ENCODE measurements around the gene CBLN3.
"Not testable (repeated sequence)": the region's sequence is repeated elsewhere in the genome, so short reads cannot be mapped to it uniquely, and the experiment has no call there.

CBLN3 gene
- total RNA-seq = 2.6 to 4.1 reads per million in 2 donors

DNA sequence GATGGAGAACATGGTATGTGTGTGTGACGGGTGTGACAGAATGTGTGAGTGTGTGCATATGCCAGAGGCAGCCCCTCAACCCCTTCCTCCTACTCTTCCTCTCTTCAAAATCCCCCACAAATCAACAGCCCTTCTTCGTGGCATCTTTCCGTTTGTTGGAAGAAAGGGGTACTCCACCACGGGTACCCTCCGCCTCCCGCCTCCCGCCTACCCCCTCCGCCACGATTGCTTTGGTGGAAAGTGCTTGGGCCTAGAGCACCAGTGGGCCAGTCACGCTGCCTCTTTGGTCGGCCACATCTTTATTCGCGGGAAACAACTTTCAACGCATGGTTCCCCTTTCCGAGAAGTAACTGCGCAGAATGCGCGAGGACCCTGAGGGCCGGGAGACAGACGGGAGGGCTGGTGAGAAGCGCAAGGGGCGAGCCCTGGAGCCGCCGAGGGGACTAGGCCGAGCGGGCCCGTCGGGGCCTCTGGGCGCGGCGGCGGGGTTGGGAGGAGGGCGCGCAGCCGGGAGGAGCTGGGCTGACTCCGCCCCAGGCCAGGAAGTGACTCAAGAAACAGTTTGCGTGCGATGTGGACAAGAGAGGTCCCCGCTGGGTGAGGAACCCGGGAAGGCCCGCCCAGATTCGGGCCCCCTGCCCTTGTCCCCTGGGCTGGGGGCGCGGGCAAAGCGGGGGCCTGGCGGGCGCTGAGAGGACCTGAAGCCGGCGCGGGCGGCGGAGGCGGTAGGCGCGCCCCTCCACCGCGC lies at the start of gene CBLN3, which contains the start of gene KHNYN:
CBLN3 (minus strand) TSS at position 274 of the 748 bp plus-strand sequence. CDS start 614 bp downstream, outside the sequence.
KHNYN (plus strand) TSS at position 560 of the 748 bp plus-strand sequence. CDS start 777 bp downstream, outside the sequence.
- DNase-seq = peak; percentile 72

DNA sequence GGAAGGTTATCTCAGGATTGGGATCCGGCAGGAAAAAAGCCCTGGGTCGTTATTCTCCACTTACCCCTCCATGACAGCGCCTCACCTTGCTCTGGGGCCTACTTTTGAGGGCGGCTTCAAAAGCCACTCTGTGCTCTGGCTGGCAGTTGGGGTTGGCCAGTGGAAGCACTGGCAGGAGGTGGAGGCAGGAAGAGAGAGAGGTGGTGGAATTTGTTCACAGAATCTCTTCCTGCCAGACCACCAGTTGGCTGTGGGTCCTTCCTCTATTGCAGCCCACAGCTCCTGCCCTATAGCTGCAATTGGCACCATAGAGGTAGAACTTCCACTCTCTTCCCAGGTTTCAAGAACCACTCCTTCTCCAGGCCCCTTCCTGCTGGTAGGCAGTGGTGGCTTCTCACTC lies 45.8 kb upstream of the CBLN3 start:
- no peak for DNase-seq

DNA sequence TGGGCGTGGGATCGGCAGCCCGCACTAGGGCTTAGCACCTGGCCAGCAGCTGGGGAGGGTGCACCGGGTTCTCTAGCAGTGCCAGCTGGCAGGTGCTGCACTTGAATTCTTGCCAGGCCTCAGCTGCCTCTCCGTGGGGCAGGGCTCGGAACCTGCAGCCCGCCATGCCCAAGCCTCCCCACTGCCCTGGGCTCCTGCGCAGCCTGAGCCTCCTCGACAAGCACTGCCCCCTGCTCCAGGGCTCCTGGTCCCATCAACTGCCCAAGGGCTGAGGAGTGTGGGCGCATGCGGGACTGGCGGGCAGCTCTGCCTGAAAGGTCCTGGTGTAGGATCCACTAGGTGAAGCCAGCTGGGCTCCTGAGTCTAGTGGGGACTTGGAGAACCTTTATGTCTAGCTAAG lies 43.7 kb upstream of the CBLN3 start:
- DNase-seq = no peak

DNA sequence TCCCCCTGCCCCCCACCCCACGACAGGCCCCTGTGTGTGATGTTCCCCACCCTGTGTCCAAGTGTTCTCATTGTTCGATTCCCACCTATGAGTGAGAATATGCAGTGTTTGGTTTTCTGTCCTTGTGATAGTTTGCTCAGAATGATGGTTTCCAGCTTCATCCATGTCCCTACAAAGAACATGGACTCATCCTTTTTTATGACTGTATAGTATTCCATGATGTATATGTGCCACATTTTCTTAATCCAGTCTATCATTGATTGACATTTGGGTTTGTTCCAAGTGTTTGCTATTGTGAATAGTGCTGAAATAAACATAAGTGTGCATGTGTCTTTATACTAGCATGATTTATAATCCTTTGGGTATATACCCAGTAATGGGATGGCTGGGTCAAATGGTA lies 41.0 kb upstream of the CBLN3 start:
- DNase-seq = not testable (repeated sequence)

DNA sequence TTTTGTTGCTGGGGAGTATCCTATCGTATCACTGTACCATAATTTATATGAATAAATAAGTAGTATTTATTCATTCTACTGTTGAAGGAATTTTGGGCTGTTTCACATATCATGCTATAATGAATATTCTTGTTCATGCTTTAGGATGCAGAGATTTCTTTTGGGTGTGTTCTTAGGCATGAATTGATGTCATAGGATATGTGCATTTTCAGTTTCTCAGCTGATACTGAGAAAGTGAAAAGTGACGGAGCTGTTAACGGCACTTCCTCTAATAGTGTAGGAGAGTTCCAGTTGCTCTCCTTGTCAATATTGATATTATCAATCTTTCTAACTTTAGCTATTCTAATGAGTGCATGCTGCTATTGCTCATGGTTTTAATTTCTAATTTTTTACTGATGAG lies 36.3 kb upstream of the CBLN3 start:
- DNase-seq = no peak

DNA sequence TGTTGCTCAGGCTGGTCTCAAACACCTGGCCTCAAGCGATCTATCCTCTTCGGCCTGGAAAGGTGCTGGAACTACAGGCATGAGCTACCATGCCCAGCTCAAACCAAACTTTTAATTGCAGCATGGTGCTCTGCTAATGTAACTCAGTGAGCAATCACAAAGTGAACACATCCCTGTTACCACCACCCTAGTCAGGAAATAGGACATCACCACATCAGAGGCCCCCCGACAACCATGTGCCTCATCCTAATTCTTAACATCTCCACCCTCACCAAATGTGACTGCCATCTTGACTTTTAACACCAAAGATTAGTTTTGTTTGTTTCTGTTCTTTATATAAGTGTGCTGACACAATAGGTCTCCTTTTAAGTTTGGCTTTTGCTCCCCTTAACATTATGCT lies 35.9 kb upstream of the CBLN3 start:
- no peak for DNase-seq

DNA sequence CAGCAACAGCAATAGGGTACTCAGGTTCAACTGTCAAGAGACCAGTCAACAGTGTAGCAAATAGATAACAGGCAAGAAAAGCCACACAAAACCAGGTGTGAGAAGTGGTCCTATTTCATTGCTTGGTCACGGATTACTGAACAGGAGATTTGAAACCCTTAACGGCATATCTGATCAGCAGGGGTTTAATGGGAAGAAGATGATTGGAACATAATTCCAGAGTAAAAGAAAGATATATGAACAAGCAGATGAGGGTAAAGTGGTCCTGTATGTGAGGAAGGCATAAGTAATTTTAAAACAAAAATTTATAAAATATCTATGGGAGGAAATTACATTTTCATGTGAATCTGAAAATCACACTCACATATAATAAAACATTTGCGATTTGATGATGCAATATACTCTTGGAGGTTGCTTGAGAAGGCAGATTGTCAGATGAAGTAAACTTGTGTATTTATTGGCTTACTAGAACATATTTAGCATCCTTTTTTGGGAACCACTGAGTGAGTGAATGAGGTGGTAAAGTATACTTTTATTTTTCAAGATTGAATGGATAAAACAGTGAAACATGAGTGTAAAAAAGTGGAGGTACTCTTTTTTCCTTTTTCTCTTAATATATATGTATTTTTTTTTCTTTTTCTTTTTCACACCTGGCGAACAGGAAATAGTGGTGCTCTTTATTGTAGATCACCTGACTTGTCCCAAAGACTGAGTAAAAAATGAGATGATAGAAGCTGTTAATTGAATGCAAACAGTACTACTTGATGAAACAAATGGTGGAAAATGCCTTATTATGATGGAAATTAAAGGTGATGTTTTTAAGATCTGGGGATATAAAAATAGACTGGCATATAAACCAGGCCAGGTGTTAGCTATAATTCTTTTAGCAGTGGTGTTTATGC lies 34.7 kb upstream of the CBLN3 start:
- no peak for DNase-seq

DNA sequence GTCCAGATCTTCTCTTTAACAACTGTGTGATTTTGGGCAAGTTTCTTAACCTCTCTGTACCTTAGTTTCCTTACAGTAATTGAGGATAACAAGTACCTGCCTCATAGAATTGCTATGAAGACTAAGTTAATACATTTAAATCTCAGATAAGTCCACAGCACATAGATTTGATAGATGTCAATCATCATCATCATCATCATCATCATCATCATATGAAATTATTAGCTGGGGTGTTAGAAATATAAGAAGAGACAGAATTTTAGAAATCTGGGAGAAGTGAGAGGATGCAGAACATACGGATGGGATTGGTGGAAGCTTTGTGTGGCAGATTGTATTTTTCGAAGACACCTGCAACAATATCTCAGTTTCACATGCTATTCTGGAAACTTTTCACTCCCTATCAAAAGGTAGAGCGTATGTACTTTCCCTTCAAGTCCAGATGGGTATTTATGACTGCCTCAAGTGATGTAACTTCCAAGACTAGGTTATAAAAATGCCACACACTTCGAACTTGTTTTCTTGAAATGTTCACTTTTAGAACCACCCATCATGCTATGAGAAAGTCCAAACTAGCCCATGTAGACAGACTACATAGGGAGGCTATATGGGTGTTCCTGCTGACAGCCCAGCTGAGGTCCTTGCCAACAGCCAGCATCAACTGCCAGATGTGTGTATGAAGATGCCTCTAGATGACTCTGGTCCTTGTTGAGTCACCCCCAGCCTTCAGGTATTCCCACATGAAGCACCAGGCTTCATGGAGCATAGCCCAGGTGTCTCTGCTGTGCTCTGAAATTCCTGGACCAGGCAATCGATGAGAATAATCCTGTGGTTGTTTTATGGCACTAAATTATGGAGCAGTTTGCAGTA lies 33.8 kb upstream of the CBLN3 start:
- no peak for DNase-seq

DNA sequence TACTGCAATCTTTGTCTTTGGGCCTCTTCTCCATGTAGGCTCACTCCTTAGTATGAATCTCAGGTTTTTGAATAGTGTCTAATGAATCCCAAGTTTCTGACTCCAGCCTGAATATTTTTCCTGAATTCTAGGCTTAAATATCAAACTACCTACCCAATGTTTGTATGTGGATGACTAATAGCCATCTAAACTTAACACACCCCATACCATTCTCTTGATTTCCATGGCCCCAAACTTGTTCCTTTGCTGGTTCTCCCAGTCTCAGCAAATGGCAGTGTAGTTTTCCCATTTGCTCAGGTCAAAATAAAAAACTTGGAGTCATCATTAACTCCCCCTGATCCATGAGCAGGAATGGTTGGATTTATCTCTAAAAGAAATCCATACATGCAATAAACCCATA lies 31.9 kb upstream of the CBLN3 start:
- no peak for DNase-seq

DNA sequence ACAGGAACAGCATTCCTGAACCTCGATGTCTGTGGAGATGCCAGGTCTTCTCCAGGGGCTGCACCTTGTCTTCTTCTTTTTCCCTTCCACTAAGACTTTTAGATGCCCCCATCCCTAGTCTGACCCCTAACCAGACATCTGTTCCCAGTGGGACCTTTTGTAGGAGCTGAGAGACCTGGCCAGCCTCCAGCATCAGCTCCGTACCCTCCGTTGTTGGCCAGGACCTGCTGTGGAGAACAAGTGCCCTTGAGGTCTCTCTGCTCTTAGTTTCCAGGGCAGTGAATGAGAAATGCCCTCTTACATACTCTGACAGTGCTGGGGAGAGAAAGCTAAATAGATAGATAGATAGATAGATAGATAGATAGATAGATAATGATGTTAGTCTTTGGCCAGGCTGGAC lies 29.9 kb upstream of the CBLN3 start:
- DNase-seq = no peak

DNA sequence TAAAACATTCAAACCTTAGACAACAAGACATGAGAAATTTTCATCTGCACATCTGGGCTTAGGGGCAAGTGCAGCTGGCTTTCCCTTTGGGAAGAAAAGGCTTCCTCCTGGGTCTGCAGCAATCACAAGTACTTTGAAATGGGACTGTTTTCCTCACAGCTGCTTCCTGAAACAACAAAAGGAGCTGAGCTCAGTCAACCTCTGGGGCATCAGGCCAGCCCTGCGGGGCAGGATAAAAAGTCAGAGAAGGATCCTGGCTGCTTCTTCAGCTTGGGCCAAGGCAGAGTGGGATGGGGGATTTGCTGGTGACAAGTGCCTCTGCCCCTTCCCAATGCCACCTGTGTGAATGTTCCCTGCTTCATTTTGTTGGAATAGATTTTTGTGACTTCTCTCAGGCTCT lies 29.3 kb upstream of the CBLN3 start:
- no peak for DNase-seq

DNA sequence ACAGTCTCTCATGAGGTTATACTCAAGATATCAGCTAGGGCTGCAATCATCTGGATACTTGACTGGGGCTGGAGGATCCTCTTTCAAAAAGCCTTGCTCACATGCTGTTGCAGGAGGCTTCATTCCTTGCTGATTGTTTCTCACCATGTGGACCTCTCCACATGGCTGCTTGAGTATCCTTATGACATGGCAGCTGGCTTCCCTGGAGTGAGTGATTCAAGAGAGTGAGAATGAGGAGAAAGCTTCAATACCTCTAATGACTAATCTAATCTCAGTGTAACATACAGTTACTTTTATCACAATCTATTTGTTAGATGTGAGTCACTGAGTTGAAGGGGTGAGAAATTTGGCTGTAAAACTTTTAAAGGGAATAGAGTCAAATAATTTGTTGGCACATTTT lies 27.5 kb upstream of the CBLN3 start:
- no peak for DNase-seq

DNA sequence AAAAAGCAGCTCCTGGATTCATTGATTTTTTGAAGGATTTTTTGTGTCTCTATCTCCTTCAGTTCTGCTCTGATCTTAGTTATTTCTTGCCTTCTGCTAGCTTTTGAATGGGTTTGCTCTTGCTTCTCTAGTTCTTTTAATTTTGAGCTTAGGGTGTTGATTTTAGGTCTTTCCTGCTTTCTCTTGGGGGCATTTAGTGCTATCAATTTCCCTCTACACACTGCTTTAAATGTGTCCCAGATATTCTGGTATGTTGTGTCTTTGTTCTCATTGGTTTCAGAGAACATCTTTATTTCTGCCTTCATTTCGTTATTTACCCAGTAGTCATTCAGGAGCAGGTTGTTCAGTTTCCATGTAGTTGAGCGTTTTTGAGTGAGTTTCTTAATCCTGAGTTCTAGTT lies 21.4 kb upstream of the CBLN3 start:
- DNase-seq = not testable (repeated sequence)

DNA sequence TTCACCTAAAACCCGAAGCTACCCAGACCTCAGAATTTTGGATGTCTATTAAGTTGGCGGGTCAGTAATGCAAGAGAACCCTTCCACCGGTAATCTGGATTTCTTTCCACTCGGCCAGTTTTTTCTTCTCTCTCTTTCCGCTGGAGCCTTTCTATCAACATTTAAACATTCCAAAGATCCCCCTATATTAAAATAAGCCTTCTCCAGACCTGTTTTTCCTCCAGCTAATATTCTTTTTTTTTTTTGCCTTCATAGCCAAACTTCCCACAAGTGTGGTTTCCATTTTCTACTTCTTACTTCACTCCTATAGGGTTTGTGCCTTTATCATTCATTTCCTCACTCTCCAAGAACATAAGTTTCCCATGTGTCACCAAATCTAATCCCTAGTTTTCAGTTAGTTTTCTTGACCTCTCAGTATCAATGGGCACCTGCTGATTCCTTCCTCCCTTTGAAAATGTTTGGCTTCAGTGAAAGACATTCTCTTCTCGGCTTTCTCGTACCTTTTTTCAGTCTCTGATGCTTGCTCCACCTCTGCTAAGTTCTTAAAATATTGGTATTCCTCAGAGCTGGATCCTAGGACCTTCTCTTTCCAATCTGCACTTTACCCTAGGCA lies 13.7 kb upstream of the CBLN3 start:
- DNase-seq = no peak

DNA sequence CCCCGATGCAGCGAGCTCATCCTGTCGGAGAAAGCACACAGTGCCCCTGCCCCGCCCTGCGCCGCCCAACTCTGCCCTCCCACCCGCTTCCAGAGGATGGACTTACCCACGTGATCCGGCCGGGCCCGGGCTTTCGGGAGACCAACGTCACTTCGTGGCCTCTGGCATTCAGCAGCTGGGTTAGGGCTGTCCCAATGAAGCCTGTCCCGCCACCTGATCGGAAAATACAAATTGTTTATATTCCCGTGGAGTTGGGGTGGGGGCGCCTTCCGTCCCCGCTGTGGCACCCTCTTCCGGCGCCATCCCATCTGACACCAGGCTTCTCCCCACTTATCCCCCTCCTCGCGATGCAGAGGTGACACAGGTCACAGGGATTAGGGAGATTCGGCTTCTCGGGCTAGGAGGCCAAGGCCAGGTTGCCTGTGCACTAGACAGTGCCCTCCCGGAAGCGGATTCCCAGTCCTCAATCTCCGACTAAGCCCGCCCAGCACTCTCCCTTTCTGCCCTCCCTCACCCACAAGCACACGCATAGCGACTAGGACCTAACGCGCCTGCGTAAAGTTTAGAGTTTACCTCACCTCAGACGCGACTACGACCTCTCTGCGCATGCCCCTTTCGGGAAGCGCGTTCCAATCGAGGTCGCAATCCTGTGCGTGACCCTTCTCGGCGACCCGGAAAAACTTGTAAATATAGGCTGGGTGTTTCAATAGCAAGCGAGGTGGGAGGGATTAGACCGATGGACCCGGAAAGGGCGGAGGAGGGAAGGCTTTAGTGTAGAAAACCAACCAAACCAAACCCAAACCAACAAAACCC lies 13.0 kb upstream of the CBLN3 start, which contains the start of gene SDR39U1:
SDR39U1 (minus strand) TSS at position 537 of the 813 bp plus-strand sequence; CDS start at position 530, 7 bp downstream.
- DNase-seq = peak; percentile 67

DNA sequence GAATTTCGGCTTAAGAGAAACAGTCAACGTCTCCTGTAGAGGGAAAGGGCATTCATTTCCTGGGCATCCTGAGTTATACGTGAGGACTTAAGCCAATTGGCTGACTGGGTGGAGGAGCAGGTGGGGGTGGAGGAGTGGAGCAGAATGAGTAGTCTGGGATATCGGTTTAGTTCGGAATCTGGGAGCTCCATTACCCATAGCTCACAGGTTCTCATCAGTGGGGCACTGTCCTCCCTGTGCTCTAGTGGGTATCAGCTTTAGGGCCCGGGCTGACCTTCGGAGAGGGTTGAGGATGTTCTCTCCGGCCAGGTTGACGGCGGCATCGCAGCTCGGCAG lies 12.4 kb upstream of the CBLN3 start:
- DNase-seq = no peak

DNA sequence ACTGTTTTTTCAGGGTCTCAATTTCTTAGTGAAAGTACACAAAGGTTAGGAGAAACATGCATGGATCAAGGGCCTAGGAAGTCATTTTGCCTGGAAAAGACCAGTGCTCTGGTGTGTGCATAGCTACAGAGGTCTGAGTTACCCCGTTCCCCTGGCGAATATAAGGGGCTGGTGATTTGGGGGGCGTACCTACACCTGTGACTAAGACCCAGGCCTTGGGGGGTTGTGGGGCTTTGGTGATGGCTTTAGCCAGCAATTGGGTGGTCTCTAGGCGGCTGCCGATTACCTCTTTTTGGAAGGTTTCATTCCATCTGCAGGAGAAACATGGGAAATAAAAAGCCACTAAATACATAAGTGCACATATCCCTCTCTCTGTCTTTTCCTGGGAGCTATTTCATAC lies 12.0 kb upstream of the CBLN3 start:
- no peak for DNase-seq

DNA sequence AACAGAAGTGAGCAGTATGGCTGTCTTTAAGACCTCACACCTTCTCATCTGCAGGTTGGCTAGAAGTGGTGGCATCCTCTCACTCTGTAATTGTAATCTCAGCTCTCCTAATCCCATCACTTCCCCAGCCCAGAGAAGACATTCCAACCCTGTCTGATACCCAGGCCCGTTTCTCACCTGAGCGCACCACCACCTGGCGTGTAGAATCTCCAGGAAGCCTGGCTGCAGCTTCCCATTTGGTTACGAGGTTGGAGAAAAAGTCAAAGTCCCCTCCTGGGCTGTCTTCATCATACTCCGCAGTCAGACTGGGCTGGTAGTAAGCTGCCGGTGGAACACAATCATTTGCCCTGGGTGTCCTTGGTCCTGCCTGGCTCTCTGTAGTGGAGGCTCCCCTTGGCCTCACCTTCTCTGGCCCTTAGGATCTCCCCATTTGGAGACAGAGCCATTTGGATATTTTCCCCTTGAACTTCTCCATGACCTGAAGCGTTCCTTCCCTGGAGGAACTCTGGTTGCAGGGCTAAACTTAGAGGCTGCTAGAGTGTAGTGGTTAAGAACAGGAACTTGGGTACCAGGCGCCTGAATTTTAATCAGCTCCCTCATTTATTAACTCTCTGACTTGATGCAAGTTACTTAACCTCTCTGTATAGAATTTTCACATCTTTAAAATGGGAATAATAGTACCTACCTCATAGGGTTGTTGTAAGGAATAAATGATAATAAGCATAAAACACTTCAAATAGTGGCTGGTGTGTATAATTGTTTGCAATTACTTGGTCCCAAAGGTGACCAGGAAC lies 11.3 kb upstream of the CBLN3 start:
- no peak for DNase-seq

DNA sequence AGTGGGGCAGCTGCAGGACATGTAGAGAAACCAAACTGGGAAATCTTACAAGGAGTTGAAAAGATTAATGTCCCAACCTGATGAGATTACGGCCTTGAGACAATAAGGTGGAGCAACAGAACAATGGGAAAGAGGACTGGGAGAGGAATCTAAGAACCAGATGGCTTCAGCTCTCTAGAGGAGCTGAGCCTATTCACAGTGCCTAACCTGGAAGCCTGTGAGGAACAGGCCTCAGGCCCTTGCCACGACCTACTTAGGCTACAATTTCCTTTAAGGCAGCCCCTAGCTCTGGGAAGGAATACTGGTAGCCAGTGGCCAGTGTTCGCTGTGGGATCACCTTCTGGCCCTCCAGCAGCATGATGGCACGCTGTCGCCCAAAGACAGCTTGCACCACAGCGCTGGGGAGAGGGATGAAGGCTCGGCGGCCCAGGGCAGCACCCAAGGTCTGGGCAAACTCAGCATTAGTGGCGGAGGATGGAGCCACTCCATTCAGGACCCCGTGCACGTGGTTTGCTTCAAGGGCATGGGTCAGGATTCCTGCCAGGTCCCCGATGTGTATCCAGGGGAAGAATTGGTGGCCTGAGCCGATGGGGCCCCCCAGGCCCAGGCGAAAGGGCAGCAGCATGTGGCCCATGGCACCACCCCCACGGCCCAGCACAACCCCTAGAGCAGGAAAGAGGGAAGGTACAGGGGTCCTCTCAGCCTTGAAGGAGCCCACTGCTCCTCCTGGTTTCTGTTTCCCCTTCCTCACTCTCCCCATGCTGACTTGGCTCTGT lies 10.6 kb upstream of the CBLN3 start:
- no peak for DNase-seq

DNA sequence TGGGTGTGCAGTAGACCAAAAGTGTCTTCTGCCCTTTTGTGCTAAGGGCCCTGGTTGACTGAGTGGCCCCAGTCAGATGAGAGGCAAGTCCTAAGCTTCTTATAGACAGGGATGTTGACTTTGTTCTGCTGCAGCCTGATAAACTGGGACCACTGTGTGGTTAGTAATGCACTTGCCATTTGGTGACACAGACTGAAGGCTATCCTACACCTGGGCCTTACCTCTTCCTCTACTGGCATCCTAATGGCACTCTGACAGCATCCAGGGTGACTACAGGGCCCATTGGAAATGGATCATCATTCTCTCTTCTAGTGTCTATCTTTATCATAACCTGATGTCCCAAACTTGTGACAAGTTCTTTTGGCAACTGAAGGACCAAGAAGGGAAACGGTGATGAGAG lies 9.8 kb upstream of the CBLN3 start:
- no peak for DNase-seq
